Activated naive CD4-positive, alpha-beta T cell treated with Interleukin-2 at 50 U/mL for 16 hours (primary cell): Measurements from ENCODE around the gene SNAI1.

ENCODE experiments used
- DNase-seq: peaks from one replicate; pipeline ENCODE4 v3.0.0-alpha.2; 2020

The SNAI1 gene

GRCh38 chr20:50014570-50015562 is 32.1 kb downstream of the SNAI1 start:
- no peak for DNase-seq

- no peak for DNase-seq
Measured at GRCh38 chr20:50015636-50015992, 32.8 kb downstream of the SNAI1 start.

GRCh38 chr20:50015993-50016770 is 33.4 kb downstream of the SNAI1 start:
- no peak for DNase-seq

GRCh38 chr20:50017160-50017559 is 34.4 kb downstream of the SNAI1 start:
- no peak for DNase-seq

GRCh38 chr20:50017576-50018248 is 34.9 kb downstream of the SNAI1 start:
- no peak for DNase-seq

GRCh38 chr20:50019466-50020256 is 36.9 kb downstream of the SNAI1 start:
- no peak for DNase-seq

- DNase-seq, result no peak
Measured at GRCh38 chr20:50020288-50020687, 37.5 kb downstream of the SNAI1 start.

GRCh38 chr20:50022676-50023075 is 39.9 kb downstream of the SNAI1 start:
- no peak for DNase-seq

GRCh38 chr20:50023116-50023805 is 40.5 kb downstream of the SNAI1 start:
- no peak for DNase-seq

- no peak for DNase-seq
Measured at GRCh38 chr20:50026746-50027575, 44.2 kb downstream of the SNAI1 start.

GRCh38 chr20:50027611-50028105 is 44.9 kb downstream of the SNAI1 start:
- no peak for DNase-seq

GRCh38 chr20:50029083-50029696 is 46.4 kb downstream of the SNAI1 start:
- no peak for DNase-seq

- DNase-seq, result no peak
Measured at GRCh38 chr20:50029697-50030461, 47.1 kb downstream of the SNAI1 start.

- DNase-seq, result no peak
Measured at GRCh38 chr20:50032955-50033666, 50.3 kb downstream of the SNAI1 start.

- DNase-seq, result no peak
Measured at GRCh38 chr20:50034567-50035180, 51.9 kb downstream of the SNAI1 start.

- no peak for DNase-seq
Measured at GRCh38 chr20:50036703-50037102, 53.9 kb downstream of the SNAI1 start.

- DNase-seq, result no peak
Measured at GRCh38 chr20:50037123-50037522, 54.3 kb downstream of the SNAI1 start.

GRCh38 chr20:50037575-50037974 is 54.8 kb downstream of the SNAI1 start:
- no peak for DNase-seq
